H9 (cell line): ENCODE results near the gene RAB3GAP2. TPM values are rescaled to one million over a fixed set of nuclear protein-coding genes. Genes with fewer than 3 reads are reported as not detected.

Source experiments
- DNase-seq: peaks from one replicate; pipeline ENCODE4 v3.0.0-alpha.2; 2017
- H2AFZ ChIP-seq: one replicate; pipeline ENCODE4 v1.6.1; 2013; ENCODE audit warnings: mild to moderate bottlenecking, low read length, control low read depth, moderate library complexity
- H2AK5ac ChIP-seq: 2 replicates; pipeline ENCODE4 v1.6.1; 2013; ENCODE audit warnings: low read length, control low read depth, mixed read lengths; ENCODE audit not compliant: insufficient read length
- H2BK120ac ChIP-seq: one replicate; pipeline ENCODE4 v1.6.1; 2013; ENCODE audit warnings: low read depth, mild to moderate bottlenecking, low read length, control low read depth, inconsistent platforms; ENCODE audit not compliant: poor library complexity, severe bottlenecking
- H2BK12ac ChIP-seq: 2 replicates; pipeline ENCODE4 v1.6.1; 2013; ENCODE audit warnings: low read length, control low read depth, mixed read lengths, low read depth; ENCODE audit not compliant: insufficient read length
- H2BK15ac ChIP-seq: 2 replicates; pipeline ENCODE4 v1.6.1; 2013; ENCODE audit warnings: low read depth, low read length, control low read depth
- H2BK20ac ChIP-seq: one replicate; pipeline ENCODE4 v1.6.1; 2013; ENCODE audit warnings: low read depth, mild to moderate bottlenecking, low read length, control low read depth, inconsistent platforms; ENCODE audit not compliant: poor library complexity, severe bottlenecking
- H2BK5ac ChIP-seq: 2 replicates; pipeline ENCODE4 v1.6.1; 2013; ENCODE audit warnings: low read length, control low read depth, mixed read lengths; ENCODE audit not compliant: insufficient read length
- H3K14ac ChIP-seq: 2 replicates; pipeline ENCODE4 v1.6.1; 2013; ENCODE audit warnings: low read length, control low read depth; ENCODE audit not compliant: insufficient read depth
- H3K18ac ChIP-seq: 2 replicates; pipeline ENCODE4 v1.6.1; 2013; ENCODE audit warnings: low read depth, mild to moderate bottlenecking, mixed read lengths, low read length, control low read depth; ENCODE audit not compliant: insufficient read length
- H3K23ac ChIP-seq: 2 replicates; pipeline ENCODE4 v1.6.1; 2013; ENCODE audit warnings: low read length, control low read depth, mixed read lengths, low read depth; ENCODE audit not compliant: insufficient read length
- H3K23me2 ChIP-seq: 2 replicates; pipeline ENCODE4 v1.6.1; 2013; ENCODE audit warnings: low read depth, mild to moderate bottlenecking, mixed read lengths, low read length, control low read depth; ENCODE audit not compliant: insufficient read length, poor library complexity, severe bottlenecking
- H3K27ac ChIP-seq: 2 replicates; pipeline ENCODE4 v1.5.1; 2013; ENCODE audit warnings: low read length, control low read depth, mixed read lengths, low read depth; ENCODE audit not compliant: insufficient read length
- H3K27me3 ChIP-seq: 2 replicates; pipeline ENCODE4 v1.6.1; 2013; ENCODE audit warnings: low read length, control low read depth, inconsistent platforms; ENCODE audit not compliant: insufficient read depth
- H3K4ac ChIP-seq: 2 replicates; pipeline ENCODE4 v1.6.1; 2013; ENCODE audit warnings: low read depth, mild to moderate bottlenecking, control low read depth, inconsistent platforms, low read length, moderate library complexity
- H3K4me1 ChIP-seq: 2 replicates; pipeline ENCODE4 v1.6.1; 2013; ENCODE audit warnings: low read length, control low read depth, inconsistent platforms; ENCODE audit not compliant: insufficient read depth
- H3K4me2 ChIP-seq: 2 replicates; pipeline ENCODE4 v1.6.1; 2013; ENCODE audit warnings: low read length, control low read depth, mixed read lengths; ENCODE audit not compliant: insufficient read length, insufficient read depth
- H3K56ac ChIP-seq: 2 replicates; pipeline ENCODE4 v1.6.1; 2013; ENCODE audit warnings: low read depth, mild to moderate bottlenecking, mixed read lengths, low read length, control low read depth; ENCODE audit not compliant: insufficient read length
- H3K79me1 ChIP-seq: 2 replicates; pipeline ENCODE4 v1.6.1; 2013; ENCODE audit warnings: low read depth, mild to moderate bottlenecking, moderate library complexity, low read length, control low read depth, inconsistent platforms; ENCODE audit not compliant: insufficient read depth, poor library complexity, severe bottlenecking
- H3K79me2 ChIP-seq: 2 replicates; pipeline ENCODE4 v1.6.1; 2013; ENCODE audit warnings: low read length, control low read depth, inconsistent platforms; ENCODE audit not compliant: insufficient read depth
- H3K9ac ChIP-seq: 2 replicates; pipeline ENCODE4 v1.6.1; 2013; ENCODE audit warnings: low read length, control low read depth, mixed read lengths; ENCODE audit not compliant: insufficient read length; ENCODE audit errors: extremely low read depth
- H3K9me3 ChIP-seq: one replicate; pipeline ENCODE4 v1.6.1; 2013; ENCODE audit warnings: low read depth, low read length, inconsistent platforms; ENCODE audit not compliant: control insufficient read depth
- H3T11ph ChIP-seq: one replicate; pipeline ENCODE4 v1.6.1; 2013; ENCODE audit warnings: mild to moderate bottlenecking, low read length, control low read depth, inconsistent platforms
- H4K20me1 ChIP-seq: one replicate; pipeline ENCODE4 v1.6.1; 2013; ENCODE audit not compliant: control insufficient read depth, insufficient read length, insufficient read depth
- H4K5ac ChIP-seq: 2 replicates; pipeline ENCODE4 v1.6.1; 2013; ENCODE audit warnings: low read depth, mild to moderate bottlenecking, mixed read lengths, low read length, control low read depth; ENCODE audit not compliant: insufficient read length
- H4K8ac ChIP-seq: replicated peaks from 2 replicates; pipeline ENCODE4 v1.6.1; 2013; ENCODE audit warnings: low read length, control low read depth, mixed read lengths, low read depth; ENCODE audit not compliant: insufficient read length
- H4K91ac ChIP-seq: 2 replicates; pipeline ENCODE4 v1.6.1; 2013; ENCODE audit warnings: low read depth, mild to moderate bottlenecking, moderate library complexity, mixed read lengths, low read length, control low read depth; ENCODE audit not compliant: insufficient read length
- H3K27ac Mint-ChIP-seq, 3 experiments: 2 replicates in 2 of 3; 3 replicates in 1 of 3; pipeline ENCODE4 v1.8.0; 2020 to 2021; ENCODE audit warnings: mixed read lengths in 3 of 3, mild to moderate bottlenecking in 1 of 3, moderate library complexity in 1 of 3
- H3K27me3 Mint-ChIP-seq: 2 replicates; pipeline ENCODE4 v1.8.0; 2021; ENCODE audit warnings: low read depth, mild to moderate bottlenecking, moderate library complexity, mixed read lengths
- H3K36me3 Mint-ChIP-seq, 3 experiments: 2 replicates in 2 of 3; 3 replicates in 1 of 3; pipeline ENCODE4 v1.8.0; 2020 to 2021; ENCODE audit warnings: low read depth in 3 of 3, mixed read lengths in 3 of 3; ENCODE audit not compliant: insufficient read depth in 1 of 3
- H3K4me1 Mint-ChIP-seq, 2 experiments: 2 replicates each; pipeline ENCODE4 v1.8.0; 2020; ENCODE audit warnings: mixed read lengths in 2 of 2
- H3K4me3 Mint-ChIP-seq, 2 experiments: 2 replicates in 1 of 2; 3 replicates in 1 of 2; pipeline ENCODE4 v1.8.0; 2020 to 2021; ENCODE audit warnings: mild to moderate bottlenecking in 2 of 2, mixed read lengths in 2 of 2, moderate library complexity in 1 of 2
- H3K9me3 Mint-ChIP-seq, 2 experiments: 2 replicates in 1 of 2; 3 replicates in 1 of 2; pipeline ENCODE4 v1.8.0; 2020; ENCODE audit warnings: mild to moderate bottlenecking in 2 of 2, mixed read lengths in 2 of 2, moderate library complexity in 1 of 2
- WGBS: extraction: QIAGEN DNeasy Blood & Tissue Kit; methylation state at CpG from one replicate; pipeline ENCODE4 v1.1.7; 2013; ENCODE audit warnings: missing lambda C conversion rate, low lambda C conversion rate, mixed read lengths; ENCODE audit not compliant: insufficient read length; ENCODE audit errors: extremely low coverage; 5-methylcytosine and 5-hydroxymethylcytosine counted together
- total RNA-seq: library from RNA; stranded (reverse); gene quantifications from 2 replicates; pipeline ENCODE4 v1.2.1, GENCODE V29; 2021
- TF ChIP-seq, protein P1 (sequence below): fragments of 200-600 bp; sonication (generic); conservative IDR thresholded peaks from 3 replicates; pipeline ENCODE4 v1.8.0; 2021; ENCODE audit warnings: antibody characterized with exemption, mild to moderate bottlenecking

RAB3GAP2 gene
- total RNA-seq, 1 experiment from 2014 or later, result 48.3 TPM

DNA sequence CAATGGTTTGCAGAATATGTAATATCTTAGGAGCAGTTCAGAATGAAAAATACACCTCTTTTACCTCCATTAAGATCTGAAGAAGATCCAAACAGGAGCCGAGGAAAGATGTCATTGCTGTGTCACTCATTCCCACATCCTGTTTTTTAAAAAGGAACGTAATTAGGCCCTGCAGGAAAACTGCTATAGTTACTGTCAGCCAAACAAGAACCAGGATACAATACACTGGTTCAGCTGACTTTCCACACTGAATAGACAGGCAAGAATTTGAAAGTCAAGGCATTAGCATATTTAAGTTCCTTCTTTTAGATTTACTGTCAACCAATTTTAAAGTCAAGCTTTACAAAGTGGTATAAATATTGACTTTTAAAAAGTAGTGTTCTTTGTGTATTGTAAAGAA, 114.5 kb downstream of the RAB3GAP2 start:
- no peak overlapping the region for H3K14ac ChIP-seq
- no peak overlapping the region for H3K27ac Mint-ChIP-seq

More for the DNA sequence above, 114.5 kb downstream of the RAB3GAP2 start:
- DNase-seq, result no peak
- H3K56ac ChIP-seq, result no peak overlapping the region
- Mint-ChIP-seq H3K4me1 (0 out of 4 replicates have a peak, but pooled peaks cover 0 to 3% of the 10 kb centered on the region in 2 experiments), H3K36me3 (peaks cover 20 to 60% (median 50%) of the 10 kb centered on the region in 3 experiments; a peak in 6 of 7 replicates), H3K9me3 (no peaks in the 10 kb centered on the region), H3K27me3 (no peaks in the 10 kb centered on the region), H3K4me3 (no peak overlapping the region)
- no peak overlapping the region for H2BK20ac ChIP-seq
- H2AK5ac ChIP-seq, result no peak overlapping the region
- H4K5ac ChIP-seq, result no peak overlapping the region
- H3K18ac ChIP-seq, result no peak overlapping the region
- H3K23me2 ChIP-seq, result no peaks in the 10 kb centered on the region
- H4K8ac ChIP-seq, result no peak overlapping the region
- H3K23ac ChIP-seq, result no peak overlapping the region
- H3K9me3 ChIP-seq, result no peaks in the 10 kb centered on the region
- H2AFZ ChIP-seq, result no peak overlapping the region
- no peak overlapping the region for H3T11ph ChIP-seq
- no peak overlapping the region for H2BK120ac ChIP-seq
- no peaks in the 10 kb centered on the region for H3K79me1 ChIP-seq
- H4K20me1 ChIP-seq, result no peaks in the 10 kb centered on the region
- WGBS, result no CpG with 5 or more reads among the region's 2 CpGs
- no peak overlapping the region for H3K4ac ChIP-seq
- no peak overlapping the region for H3K4me2 ChIP-seq
- no peaks in the 10 kb centered on the region for H3K4me1 ChIP-seq
- no peak overlapping the region for H2BK5ac ChIP-seq
- H3K79me2 ChIP-seq, result no peaks in the 10 kb centered on the region
- no peaks in the 10 kb centered on the region for H3K27me3 ChIP-seq
- no peak overlapping the region for H4K91ac ChIP-seq
- H3K9ac ChIP-seq, result no peak overlapping the region
- TF ChIP-seq, protein P1, sequence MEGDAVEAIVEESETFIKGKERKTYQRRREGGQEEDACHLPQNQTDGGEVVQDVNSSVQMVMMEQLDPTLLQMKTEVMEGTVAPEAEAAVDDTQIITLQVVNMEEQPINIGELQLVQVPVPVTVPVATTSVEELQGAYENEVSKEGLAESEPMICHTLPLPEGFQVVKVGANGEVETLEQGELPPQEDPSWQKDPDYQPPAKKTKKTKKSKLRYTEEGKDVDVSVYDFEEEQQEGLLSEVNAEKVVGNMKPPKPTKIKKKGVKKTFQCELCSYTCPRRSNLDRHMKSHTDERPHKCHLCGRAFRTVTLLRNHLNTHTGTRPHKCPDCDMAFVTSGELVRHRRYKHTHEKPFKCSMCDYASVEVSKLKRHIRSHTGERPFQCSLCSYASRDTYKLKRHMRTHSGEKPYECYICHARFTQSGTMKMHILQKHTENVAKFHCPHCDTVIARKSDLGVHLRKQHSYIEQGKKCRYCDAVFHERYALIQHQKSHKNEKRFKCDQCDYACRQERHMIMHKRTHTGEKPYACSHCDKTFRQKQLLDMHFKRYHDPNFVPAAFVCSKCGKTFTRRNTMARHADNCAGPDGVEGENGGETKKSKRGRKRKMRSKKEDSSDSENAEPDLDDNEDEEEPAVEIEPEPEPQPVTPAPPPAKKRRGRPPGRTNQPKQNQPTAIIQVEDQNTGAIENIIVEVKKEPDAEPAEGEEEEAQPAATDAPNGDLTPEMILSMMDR, result no peak
- no peak overlapping the region for H3K27ac ChIP-seq
- no peak overlapping the region for H2BK15ac ChIP-seq
- H2BK12ac ChIP-seq, result no peak overlapping the region
